ENCODE measurements around the gene RRAGD.

GRCh38 chr6:89411145-89412070 is 665 bp downstream of the RRAGD start:
- TF ChIP-seq, protein P1, sequence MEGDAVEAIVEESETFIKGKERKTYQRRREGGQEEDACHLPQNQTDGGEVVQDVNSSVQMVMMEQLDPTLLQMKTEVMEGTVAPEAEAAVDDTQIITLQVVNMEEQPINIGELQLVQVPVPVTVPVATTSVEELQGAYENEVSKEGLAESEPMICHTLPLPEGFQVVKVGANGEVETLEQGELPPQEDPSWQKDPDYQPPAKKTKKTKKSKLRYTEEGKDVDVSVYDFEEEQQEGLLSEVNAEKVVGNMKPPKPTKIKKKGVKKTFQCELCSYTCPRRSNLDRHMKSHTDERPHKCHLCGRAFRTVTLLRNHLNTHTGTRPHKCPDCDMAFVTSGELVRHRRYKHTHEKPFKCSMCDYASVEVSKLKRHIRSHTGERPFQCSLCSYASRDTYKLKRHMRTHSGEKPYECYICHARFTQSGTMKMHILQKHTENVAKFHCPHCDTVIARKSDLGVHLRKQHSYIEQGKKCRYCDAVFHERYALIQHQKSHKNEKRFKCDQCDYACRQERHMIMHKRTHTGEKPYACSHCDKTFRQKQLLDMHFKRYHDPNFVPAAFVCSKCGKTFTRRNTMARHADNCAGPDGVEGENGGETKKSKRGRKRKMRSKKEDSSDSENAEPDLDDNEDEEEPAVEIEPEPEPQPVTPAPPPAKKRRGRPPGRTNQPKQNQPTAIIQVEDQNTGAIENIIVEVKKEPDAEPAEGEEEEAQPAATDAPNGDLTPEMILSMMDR (IDR thresholded peaks at IDR 0.05): no peak
- peak; percentile 9 for TF ChIP-seq POLR2A (IDR thresholded peaks at IDR 0.05; ENCODE audit: low read depth)
- TF ChIP-seq POLR2AphosphoS5 (IDR thresholded peaks at IDR 0.05): no peak
- no peak for TF ChIP-seq EP300 (IDR thresholded peaks at IDR 0.05)

All from esophagus muscularis mucosa (tissue), 4 donors.